HCT116 (cell line): ENCODE measurements around the gene RASGRF2. TPM values are rescaled to one million over a fixed set of nuclear protein-coding genes. Genes with fewer than 3 reads are reported as not detected.

ENCODE experiments used
- ATAC-seq: fragments of 200-7000 bp; cut with Tn5 transposase; 2 replicates; pipeline ENCODE4 v1.9.1; 2020; ENCODE audit warnings: mild to moderate bottlenecking, moderate library complexity
- BruUV-seq: library from RNA; stranded (reverse); fragments of 400-500 nt; replicated peaks from 2 replicates; lab custom pipeline; 2021; lab: Mats Ljungman, UMichigan
- CTCF ChIA-PET: fragments of 300-600 bp; sonication (Branson Sonifier 250); formaldehyde crosslinking; loops from one replicate; lab custom pipeline; 2021; ENCODE audit warnings: antibody characterized with exemption; lab: Charles Lee
- POLR2A ChIA-PET: fragments of 300-600, 350-600 bp; sonication (Branson Sonifier 250); formaldehyde crosslinking; loops from one replicate; lab custom pipeline; 2021; ENCODE audit warnings: antibody characterized with exemption; lab: Charles Lee
- RAD21 ChIA-PET, 2 experiments: fragments of 300-600 bp; sonication (Branson Sonifier 250); formaldehyde crosslinking; loops; one replicate each; lab custom pipeline; 2023; ENCODE audit warnings: low total read pairs in 2 of 2; ENCODE audit not compliant: uncharacterized antibody in 2 of 2, unreplicated experiment in 2 of 2, low non-redundant PET in 1 of 2; lab: Charles Lee
- DNase-seq: peaks from one replicate; pipeline ENCODE4 v3.0.0-alpha.2; 2010; ENCODE audit warnings: low read depth, low spot score
- H2AFZ ChIP-seq: fragments of 200-600 bp; shearing (Covaris generic), sonication (generic); 2 replicates; pipeline ENCODE4 v1.6.1; 2017; ENCODE audit warnings: low read depth, mixed run types, mixed read lengths, antibody characterized with exemption, low read length; ENCODE audit not compliant: poor library complexity, severe bottlenecking
- H3K27ac ChIP-seq: 2 replicates; pipeline ENCODE4 v1.5.1; 2012; ENCODE audit warnings: low read depth, low read length
- H3K27me3 ChIP-seq: fragments of 200-600 bp; sonication (generic); 2 replicates; pipeline ENCODE4 v1.6.1; 2016; ENCODE audit warnings: mixed run types, low read length, mixed read lengths; ENCODE audit not compliant: insufficient read depth
- H3K36me3 ChIP-seq, 2 experiments: fragments of 200-500 bp in 1 of 2; fragments of 200-600 bp in 1 of 2; sonication (Bioruptor generic) in 1 of 2; sonication (generic) in 1 of 2; 2 replicates each; pipeline versions ENCODE4 v1.5.1 to v1.6.1; 2014 to 2016; ENCODE audit warnings: low read length in 2 of 2, inconsistent platforms in 1 of 2, mixed read lengths in 1 of 2, mixed run types in 1 of 2; ENCODE audit not compliant: insufficient read depth in 2 of 2, control insufficient read depth in 1 of 2
- H3K4me1 ChIP-seq, 2 experiments: fragments of 200-600 bp in 1 of 2; sonication (generic) in 1 of 2; 2 replicates each; pipeline versions ENCODE4 v1.5.1 to v1.6.1; 2012 to 2017; ENCODE audit warnings: low read length in 2 of 2, inconsistent platforms in 1 of 2, mild to moderate bottlenecking in 1 of 2, mixed read lengths in 1 of 2, mixed run types in 1 of 2, moderate library complexity in 1 of 2; ENCODE audit not compliant: insufficient read depth in 2 of 2, control insufficient read depth in 1 of 2
- H3K4me2 ChIP-seq: fragments of 200-600 bp; sonication (generic); 2 replicates; pipeline ENCODE4 v1.6.1; 2017; ENCODE audit warnings: mixed run types, low read length, mixed read lengths
- H3K4me3 ChIP-seq, 2 experiments: fragments of 200-600 bp in 1 of 2; sonication (generic) in 1 of 2; replicated peaks in 1 of 2; 2 replicates each; pipeline ENCODE4 v1.5.1; 2011 to 2016; ENCODE audit warnings: low read length in 2 of 2, control low read depth in 1 of 2, low read depth in 1 of 2, mild to moderate bottlenecking in 1 of 2, mixed read lengths in 1 of 2, mixed run types in 1 of 2
- H3K79me2 ChIP-seq: fragments of 200-600 bp; sonication (generic); 2 replicates; pipeline ENCODE4 v1.6.1; 2017; ENCODE audit warnings: mild to moderate bottlenecking, mixed run types, low read length, moderate library complexity, mixed read lengths; ENCODE audit not compliant: insufficient read depth
- H3K9ac ChIP-seq: fragments of 200-600 bp; sonication (generic); 2 replicates; pipeline ENCODE4 v1.6.1; 2016; ENCODE audit warnings: low read length, mixed read lengths
- H3K9me2 ChIP-seq: fragments of 200-600 bp; sonication (generic), shearing (Covaris generic); 2 replicates; pipeline ENCODE4 v1.6.1; 2017; ENCODE audit warnings: mixed run types, mild to moderate bottlenecking, moderate library complexity; ENCODE audit not compliant: insufficient read depth
- H3K9me3 ChIP-seq, 2 experiments: fragments of 200-500 bp in 1 of 2; fragments of 200-600 bp in 1 of 2; sonication (Bioruptor generic) in 1 of 2; sonication (generic) in 1 of 2; 2 replicates each; pipeline ENCODE4 v1.6.1; 2014 to 2017; ENCODE audit warnings: low read length in 2 of 2, mixed read lengths in 2 of 2, inconsistent platforms in 1 of 2, low read depth in 1 of 2, mild to moderate bottlenecking in 1 of 2, mixed run types in 1 of 2, moderate library complexity in 1 of 2; ENCODE audit not compliant: control insufficient read depth in 1 of 2, insufficient read depth in 1 of 2
- H4K20me1 ChIP-seq: fragments of 200-600 bp; sonication (generic), shearing (Covaris generic); 2 replicates; pipeline ENCODE4 v1.6.1; 2017; ENCODE audit warnings: mixed run types, mild to moderate bottlenecking, moderate library complexity; ENCODE audit not compliant: insufficient read depth
- ATF3 ChIP-seq: IDR thresholded peaks from 2 replicates; pipeline ENCODE4 v1.6.1; 2012
- CBX3 ChIP-seq: IDR thresholded peaks from 2 replicates; pipeline ENCODE4 v1.6.1; 2012; ENCODE audit warnings: low read depth
- CEBPB ChIP-seq: IDR thresholded peaks from 2 replicates; pipeline ENCODE4 v1.6.1; 2012; ENCODE audit warnings: low read depth
- EGR1 ChIP-seq: IDR thresholded peaks from 2 replicates; pipeline ENCODE4 v1.6.1; 2012; ENCODE audit warnings: low read depth
- ELF1 ChIP-seq: IDR thresholded peaks from 2 replicates; pipeline ENCODE4 v1.6.1; 2012; ENCODE audit warnings: low read depth, borderline replicate concordance
- EZH2phosphoT487 ChIP-seq: fragments of 200-600 bp; IDR thresholded peaks from 2 replicates; pipeline ENCODE4 v1.6.1; 2018; ENCODE audit warnings: antibody characterized with exemption, borderline replicate concordance
- FOSL1 ChIP-seq: IDR thresholded peaks from 2 replicates; pipeline ENCODE4 v1.6.1; 2012; ENCODE audit warnings: low read depth
- MAX ChIP-seq: IDR thresholded peaks from 2 replicates; pipeline ENCODE4 v1.6.1; 2012
- POLR2A ChIP-seq: IDR thresholded peaks from 2 replicates; pipeline ENCODE4 v1.7.0; 2011; ENCODE audit warnings: borderline replicate concordance; ENCODE audit not compliant: insufficient read depth, insufficient read length; ENCODE audit errors: extremely low read depth
- POLR2AphosphoS5 ChIP-seq: IDR thresholded peaks from 2 replicates; pipeline ENCODE4 v1.6.1; 2011; ENCODE audit warnings: mild to moderate bottlenecking, low read depth, low read length, moderate library complexity
- REST ChIP-seq: IDR thresholded peaks from 2 replicates; pipeline ENCODE4 v1.6.1; 2012; ENCODE audit warnings: low read depth
- SP1 ChIP-seq: IDR thresholded peaks from 2 replicates; pipeline ENCODE4 v1.6.1; 2012; ENCODE audit warnings: low read depth
- YY1 ChIP-seq: IDR thresholded peaks from 2 replicates; pipeline ENCODE4 v1.6.1; 2011; ENCODE audit warnings: low read length, low read depth, moderate library complexity, mild to moderate bottlenecking; ENCODE audit not compliant: insufficient replicate concordance; ENCODE audit errors: extremely low read depth
- ZBTB33 ChIP-seq: IDR thresholded peaks from 2 replicates; pipeline ENCODE4 v1.6.1; 2011; ENCODE audit warnings: mild to moderate bottlenecking, low read length, moderate library complexity; ENCODE audit not compliant: insufficient replicate concordance; ENCODE audit errors: extremely low read depth
- ZFX ChIP-seq: fragments of 450-650 bp; IDR thresholded peaks from 2 replicates; pipeline ENCODE4 v1.6.1; 2017
- intact Hi-C: fragments of 100-400 bp; cut with micrococcal nuclease; formaldehyde crosslinking; loops from 2 replicates; pipeline ENCODE4 v1.10.0; 2022
- total RNA-seq: library from RNA; stranded (reverse); gene quantifications from one replicate; pipeline ENCODE4 v1.2.1, GENCODE V29; 2021; ENCODE audit not compliant: unreplicated experiment

RASGRF2 gene
- total RNA-seq, 1 experiment from 2014 or later: 0.05 TPM

- H3K36me3 ChIP-seq: 0 out of 4 replicates have a peak, but pooled peaks cover 0 to 2% of the 10 kb centered on the region in 2 experiments
- TF ChIP-seq CBX3 (no peak), ZFX (no peak), REST (no peak), ATF3 (no peak), YY1 (no peak), POLR2A (no peak), ELF1 (no peak), CEBPB (no peak), EGR1 (no peak), EZH2phosphoT487 (no peak), MAX (no peak), POLR2AphosphoS5 (no peak), SP1 (no peak), FOSL1 (no peak), ZBTB33 (no peak)
- H3K4me3 ChIP-seq: no peak overlapping the region
- H3K4me1 ChIP-seq: no peaks in the 10 kb centered on the region
- no peak overlapping the region for H2AFZ ChIP-seq
- no peak overlapping the region for H3K27ac ChIP-seq
- ChIA-PET RAD21 (no interaction called here), POLR2A (no interaction called here), CTCF (no interaction called here)
- no peak overlapping the region for H3K9ac ChIP-seq
- BruUV-seq: no TSS peak
- no peaks in the 10 kb centered on the region for H3K79me2 ChIP-seq
- no peak for DNase-seq
- H4K20me1 ChIP-seq: no peaks in the 10 kb centered on the region
- H3K27me3 ChIP-seq: no peaks in the 10 kb centered on the region
- no peak for ATAC-seq
- intact Hi-C loops: no loop called here
- no peaks in the 10 kb centered on the region for H3K9me2 ChIP-seq
- H3K9me3 ChIP-seq: no peaks in the 10 kb centered on the region
- H3K4me2 ChIP-seq: no peak overlapping the region
These were observed 275.3 kb downstream of the RASGRF2 start for GRCh38 chr5:81235287-81236072.
